Activated CD8-positive, alpha-beta memory T cell treated with anti-CD3 and anti-CD28 coated beads, Interleukin-2, amount 10 ng/mL, durations not matched to agents 7 days and 5 days (primary cell): Measurements from ENCODE around the gene PHIP. TPM values are rescaled to one million over a fixed set of nuclear protein-coding genes. Genes with fewer than 3 reads are reported as not detected.

Source experiments
- ATAC-seq: fragments of 150-1000 bp; cut with Tn5 transposase; one replicate; pipeline ENCODE4 v1.10.0; 2021; ENCODE audit warnings: moderate library complexity
- CTCF ChIA-PET: fragments of 350-600 bp; sonication (Branson Sonifier 250); formaldehyde crosslinking; loops from one replicate; lab custom pipeline; 2021; ENCODE audit warnings: antibody characterized with exemption; lab: Charles Lee
- DNase-seq: peaks from one replicate; pipeline ENCODE4 v3.0.0-alpha.2; 2020
- H3K27ac Mint-ChIP-seq: one replicate; pipeline ENCODE4 v1.8.0; 2021; ENCODE audit warnings: mild to moderate bottlenecking, mixed read lengths
- H3K27me3 Mint-ChIP-seq: one replicate; pipeline ENCODE4 v1.8.0; 2021; ENCODE audit warnings: mixed read lengths
- H3K36me3 Mint-ChIP-seq: one replicate; pipeline ENCODE4 v1.8.0; 2021; ENCODE audit warnings: mild to moderate bottlenecking, mixed read lengths
- H3K4me1 Mint-ChIP-seq: one replicate; pipeline ENCODE4 v1.8.0; 2021; ENCODE audit warnings: mixed read lengths
- H3K4me3 Mint-ChIP-seq: one replicate; pipeline ENCODE4 v1.8.0; 2021; ENCODE audit warnings: mild to moderate bottlenecking, moderate library complexity, mixed read lengths
- H3K9me3 Mint-ChIP-seq: one replicate; pipeline ENCODE4 v1.8.0; 2022; ENCODE audit warnings: low read depth, mixed read lengths
- total RNA-seq, 2 experiments: library from RNA; stranded (reverse); gene quantifications; one replicate each; pipeline ENCODE4 v1.2.3, GENCODE V29; 2021

Gene PHIP
- total RNA-seq, 2 experiments from 2014 or later: 36.0 to 36.8 TPM

- Mint-ChIP-seq H3K27ac (no peak overlapping the region), H3K27me3 (no peaks in the 10 kb centered on the region), H3K4me3 (no peak overlapping the region), H3K4me1 (peaks cover 7% of the 10 kb centered on the region), H3K36me3 (peaks cover 24% of the 10 kb centered on the region), H3K9me3 (no peaks in the 10 kb centered on the region)
- no peak for DNase-seq
- CTCF ChIA-PET: no interaction called here
- no peak for ATAC-seq
Measured at GRCh38 chr6:79062708-79063107, 15.3 kb downstream of the PHIP start.

GRCh38 chr6:79057746-79058145 is 20.3 kb downstream of the PHIP start:
- ATAC-seq (no peak), DNase-seq (no peak)
- peaks cover under 1% of the 10 kb centered on the region for H3K9me3 Mint-ChIP-seq
- peaks cover 59% of the 10 kb centered on the region for H3K36me3 Mint-ChIP-seq
- H3K27me3 Mint-ChIP-seq: no peaks in the 10 kb centered on the region
- no peak overlapping the region for H3K27ac Mint-ChIP-seq
- CTCF ChIA-PET: interaction anchor here (0.8 kb wide), 1 partner anchor 20 kb away, joined by 3 read pairs; the partner anchor contains the start of gene PHIP
- H3K4me1 Mint-ChIP-seq: peaks cover 15% of the 10 kb centered on the region
- H3K4me3 Mint-ChIP-seq: no peak overlapping the region

GRCh38 chr6:79056226-79056625 is 21.8 kb downstream of the PHIP start:
- Mint-ChIP-seq H3K4me1 (peaks cover 15% of the 10 kb centered on the region), H3K9me3 (peaks cover 5% of the 10 kb centered on the region), H3K4me3 (no peak overlapping the region), H3K27ac (no peak overlapping the region), H3K36me3 (peaks cover 71% of the 10 kb centered on the region), H3K27me3 (no peaks in the 10 kb centered on the region)
- ATAC-seq (no peak), DNase-seq (no peak)
- CTCF ChIA-PET: no interaction called here

- H3K9me3 Mint-ChIP-seq: peaks cover 5% of the 10 kb centered on the region
- DNase-seq (no peak), ATAC-seq (no peak)
- H3K27me3 Mint-ChIP-seq: no peaks in the 10 kb centered on the region
- H3K4me3 Mint-ChIP-seq: no peak overlapping the region
- H3K4me1 Mint-ChIP-seq: peaks cover 8% of the 10 kb centered on the region
- no peak overlapping the region for H3K27ac Mint-ChIP-seq
- peaks cover 52% of the 10 kb centered on the region for H3K36me3 Mint-ChIP-seq
- CTCF ChIA-PET: interaction anchor here (1.6 to 1.7 kb wide), 2 partner anchors 13 to 28 kb away, joined by 4 to 6 read pairs; no protein-coding TSS in a partner anchor
Measured at GRCh38 chr6:79048611-79049010, 29.4 kb downstream of the PHIP start.

DNA sequence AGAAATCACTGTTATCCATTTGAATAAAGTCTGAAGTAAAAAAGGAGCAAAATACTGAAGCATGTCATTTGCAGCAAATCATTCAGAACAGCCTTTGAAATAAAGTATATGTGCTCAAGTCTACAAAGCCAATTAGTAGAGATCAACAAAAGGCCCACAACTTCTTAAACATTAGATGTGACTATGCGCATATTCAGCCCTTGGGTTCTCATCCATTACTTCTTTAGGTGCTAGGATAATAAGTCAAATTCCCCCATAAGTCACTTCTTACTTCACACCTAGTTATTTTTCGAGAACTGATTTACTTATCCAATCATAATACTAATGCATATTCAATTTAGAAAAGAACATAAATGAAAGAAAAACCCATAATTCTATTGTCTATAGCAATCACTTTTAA is 31.0 kb downstream of the PHIP start:
- Mint-ChIP-seq H3K27ac (no peak overlapping the region), H3K36me3 (peaks cover 40% of the 10 kb centered on the region), H3K4me1 (peaks cover 17% of the 10 kb centered on the region), H3K27me3 (no peaks in the 10 kb centered on the region), H3K4me3 (no peak overlapping the region), H3K9me3 (peaks cover under 1% of the 10 kb centered on the region)
- no peak for ATAC-seq
- CTCF ChIA-PET: no interaction called here
- DNase-seq: no peak

- no peak overlapping the region for H3K27ac Mint-ChIP-seq
- ATAC-seq: no peak
- no peaks in the 10 kb centered on the region for H3K9me3 Mint-ChIP-seq
- H3K27me3 Mint-ChIP-seq: no peaks in the 10 kb centered on the region
- no peak for DNase-seq
- CTCF ChIA-PET: no interaction called here
- peaks cover 37% of the 10 kb centered on the region for H3K36me3 Mint-ChIP-seq
- peaks cover 23% of the 10 kb centered on the region for H3K4me1 Mint-ChIP-seq
- no peak overlapping the region for H3K4me3 Mint-ChIP-seq
Measured at GRCh38 chr6:79045966-79046365, 32.1 kb downstream of the PHIP start.

DNA sequence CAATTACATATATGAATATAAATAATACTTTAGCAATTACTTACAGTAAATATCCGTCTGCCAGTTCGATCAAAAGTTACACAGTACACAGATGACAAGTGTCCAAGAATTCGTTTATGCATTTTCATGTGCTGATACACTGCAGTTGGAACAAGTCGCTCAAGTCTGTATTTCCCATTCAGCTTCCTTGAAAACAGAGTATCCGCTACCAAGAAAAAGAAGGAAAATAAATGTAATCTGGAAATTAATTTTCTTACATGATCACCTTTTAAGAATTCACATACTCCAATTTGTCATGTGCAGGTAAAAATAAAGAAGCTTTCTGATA is 35.3 kb downstream of the PHIP start:
- ATAC-seq (peak; percentile 33), DNase-seq (no peak)
- Mint-ChIP-seq H3K27me3 (no peaks in the 10 kb centered on the region), H3K9me3 (no peaks in the 10 kb centered on the region), H3K4me1 (peaks cover 39% of the 10 kb centered on the region), H3K27ac (no peak overlapping the region), H3K36me3 (peaks cover 40% of the 10 kb centered on the region), H3K4me3 (no peak overlapping the region)
- CTCF ChIA-PET: interaction anchor here (0.8 kb wide), 1 partner anchor 17 kb away, joined by 3 read pairs; no protein-coding TSS in a partner anchor

DNA sequence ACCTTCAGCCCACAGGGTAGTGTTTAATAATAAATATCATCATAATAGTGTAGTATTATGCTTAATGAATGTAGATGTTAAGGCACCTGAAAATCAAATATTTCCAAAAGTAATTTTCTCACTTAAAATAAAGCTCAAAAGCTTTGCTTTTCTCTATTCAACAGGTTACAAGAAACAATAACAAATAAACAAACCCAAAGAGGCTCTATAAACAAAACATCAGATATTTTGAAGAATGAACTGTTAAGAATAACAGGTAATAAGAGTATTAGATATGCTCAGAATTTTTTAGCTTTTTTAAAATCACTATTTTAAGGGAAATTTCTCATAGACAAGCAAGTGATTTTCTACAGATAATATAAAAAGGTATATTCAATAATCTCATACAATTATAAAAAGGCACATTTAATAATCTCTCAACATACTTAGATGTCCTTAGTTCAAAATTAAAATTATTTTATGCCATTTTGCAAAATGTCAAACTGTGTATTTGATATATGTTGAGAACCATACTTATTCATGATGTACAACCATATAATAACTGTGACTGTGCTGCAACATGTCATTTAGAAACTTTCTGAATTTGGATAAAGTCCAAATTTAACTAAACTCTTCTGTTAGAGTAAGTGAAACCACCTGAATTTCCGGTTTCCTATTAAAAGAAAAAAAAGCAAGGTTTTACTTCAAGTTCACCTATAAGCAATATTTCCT is 35.8 kb downstream of the PHIP start:
- Mint-ChIP-seq H3K27ac (no peak overlapping the region), H3K27me3 (no peaks in the 10 kb centered on the region), H3K36me3 (peaks cover 45% of the 10 kb centered on the region), H3K4me1 (peaks cover 39% of the 10 kb centered on the region), H3K9me3 (no peaks in the 10 kb centered on the region), H3K4me3 (no peak overlapping the region)
- ATAC-seq: peak; percentile 67
- no peak for DNase-seq
- CTCF ChIA-PET: interaction anchor here (0.8 kb wide), 1 partner anchor 16 kb away, joined by 3 read pairs; no protein-coding TSS in a partner anchor

- DNase-seq (no peak), ATAC-seq (peak; percentile 55)
Measured at GRCh38 chr6:79040083-79040482, 38.0 kb downstream of the PHIP start.

GRCh38 chr6:79038061-79038460 is 40.0 kb downstream of the PHIP start:
- peaks cover 58% of the 10 kb centered on the region for H3K36me3 Mint-ChIP-seq

More at GRCh38 chr6:79040083-79040482, 38.0 kb downstream of the PHIP start:
- H3K27me3 Mint-ChIP-seq: no peaks in the 10 kb centered on the region
- peaks cover 56% of the 10 kb centered on the region for H3K36me3 Mint-ChIP-seq
- H3K27ac Mint-ChIP-seq: no peak overlapping the region
- no peaks in the 10 kb centered on the region for H3K9me3 Mint-ChIP-seq
- H3K4me1 Mint-ChIP-seq: peaks cover 46% of the 10 kb centered on the region
- CTCF ChIA-PET: no interaction called here
- no peak overlapping the region for H3K4me3 Mint-ChIP-seq

DNA sequence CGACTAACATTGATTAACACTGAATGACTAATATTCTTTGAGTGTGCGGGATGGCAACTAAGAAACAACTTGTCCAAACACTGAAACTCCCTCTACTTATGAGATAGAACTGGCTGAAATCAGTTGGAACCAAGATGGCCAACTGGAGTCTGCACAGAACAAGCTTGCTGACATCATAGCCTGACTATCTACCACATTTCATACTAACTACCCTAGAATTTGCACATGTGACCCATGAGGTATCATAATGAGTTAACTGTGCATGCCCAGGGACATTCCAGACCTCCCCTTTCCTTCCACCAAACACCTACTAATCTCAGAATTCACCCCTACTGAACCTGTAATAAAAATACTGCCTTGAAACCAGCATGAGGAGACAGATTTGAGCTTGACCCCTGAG is 43.2 kb downstream of the PHIP start:
- H3K27ac Mint-ChIP-seq: peak overlapping the region; percentile 14
- H3K36me3 Mint-ChIP-seq: peaks cover 60% of the 10 kb centered on the region
- peaks cover 31% of the 10 kb centered on the region for H3K4me1 Mint-ChIP-seq
- H3K9me3 Mint-ChIP-seq: no peaks in the 10 kb centered on the region
- H3K27me3 Mint-ChIP-seq: no peaks in the 10 kb centered on the region
- H3K4me3 Mint-ChIP-seq: no peak overlapping the region
- ATAC-seq (peak; percentile 63), DNase-seq (no peak)
- CTCF ChIA-PET: no interaction called here

More at GRCh38 chr6:79038061-79038460, 40.0 kb downstream of the PHIP start:
- Mint-ChIP-seq H3K4me1 (peaks cover 47% of the 10 kb centered on the region), H3K9me3 (no peaks in the 10 kb centered on the region), H3K27me3 (no peaks in the 10 kb centered on the region), H3K27ac (no peak overlapping the region), H3K4me3 (no peak overlapping the region)
- CTCF ChIA-PET: interaction anchor here (0.6 kb wide), 1 partner anchor 39 kb away, joined by 3 read pairs; no protein-coding TSS in a partner anchor
- DNase-seq (no peak), ATAC-seq (no peak)

- no peaks in the 10 kb centered on the region for H3K27me3 Mint-ChIP-seq
- H3K9me3 Mint-ChIP-seq: no peaks in the 10 kb centered on the region
- peaks cover 52% of the 10 kb centered on the region for H3K36me3 Mint-ChIP-seq
- DNase-seq: no peak
- H3K27ac Mint-ChIP-seq: no peak overlapping the region
- H3K4me3 Mint-ChIP-seq: no peak overlapping the region
- peaks cover 25% of the 10 kb centered on the region for H3K4me1 Mint-ChIP-seq
- CTCF ChIA-PET: no interaction called here
- ATAC-seq: no peak
Measured at GRCh38 chr6:79033279-79033678, 44.8 kb downstream of the PHIP start.

- Mint-ChIP-seq H3K27ac (no peak overlapping the region), H3K4me3 (no peak overlapping the region), H3K9me3 (no peaks in the 10 kb centered on the region), H3K27me3 (no peaks in the 10 kb centered on the region), H3K4me1 (peaks cover 27% of the 10 kb centered on the region), H3K36me3 (peaks cover 45% of the 10 kb centered on the region)
- no peak for DNase-seq
- ATAC-seq: no peak
- CTCF ChIA-PET: interaction anchor here (1.3 kb wide), 1 partner anchor 20 kb away, joined by 4 read pairs; no protein-coding TSS in a partner anchor
Measured at GRCh38 chr6:79031821-79032590, 46.0 kb downstream of the PHIP start.
